Duodenal mucosa (tissue), 2 donors: ENCODE measurements around the gene S100A7.
"Not testable (repeated sequence)": the region's sequence is repeated elsewhere in the genome, so short reads cannot be mapped to it uniquely, and the experiment has no call there.

Source experiments
- H3K27ac ChIP-seq: one replicate; pipeline ENCODE4 v1.7.0; 2013; ENCODE audit warnings: low read depth, low read length
- H3K27me3 ChIP-seq, 2 donors: one replicate each; pipeline ENCODE4 v1.7.0; 2013; ENCODE audit warnings: low read length in 2 of 2, control low read depth in 1 of 2; ENCODE audit not compliant: insufficient read depth in 2 of 2, control insufficient read depth in 1 of 2
- H3K36me3 ChIP-seq, 2 donors: one replicate each; pipeline ENCODE4 v1.7.0; 2013; ENCODE audit warnings: low read length in 2 of 2, control low read depth in 1 of 2; ENCODE audit not compliant: insufficient read depth in 2 of 2, control insufficient read depth in 1 of 2
- H3K4me1 ChIP-seq, 2 donors: one replicate each; pipeline ENCODE4 v1.7.0; 2013; ENCODE audit warnings: low read length in 2 of 2, control low read depth in 1 of 2; ENCODE audit not compliant: insufficient read depth in 2 of 2, control insufficient read depth in 1 of 2
- H3K4me3 ChIP-seq, 2 donors: one replicate each; pipeline ENCODE4 v1.7.0; 2013; ENCODE audit warnings: low read length in 2 of 2, low read depth in 1 of 2
- H3K9ac ChIP-seq, 2 donors: one replicate each; pipeline ENCODE4 v1.7.0; 2013; ENCODE audit warnings: low read length in 2 of 2, low read depth in 1 of 2
- H3K9me3 ChIP-seq, 2 donors: one replicate each; pipeline ENCODE4 v1.7.0; 2013; ENCODE audit warnings: low read length in 2 of 2, control low read depth in 1 of 2; ENCODE audit not compliant: control insufficient read depth in 1 of 2

S100A7 gene

GRCh38 chr1:153420306-153420705, 40.1 kb downstream of the S100A7 start:
- H3K4me3 ChIP-seq = no peak overlapping the region
- H3K9me3 ChIP-seq = no peaks in the 10 kb centered on the region
- no peak overlapping the region for H3K27ac ChIP-seq
- H3K36me3 ChIP-seq = no peaks in the 10 kb centered on the region
- H3K9ac ChIP-seq = no peak overlapping the region
- H3K27me3 ChIP-seq = no peaks in the 10 kb centered on the region
- H3K4me1 ChIP-seq = no peaks in the 10 kb centered on the region

GRCh38 chr1:153419436-153419793, 41.0 kb downstream of the S100A7 start:
- H3K4me1 ChIP-seq, H3K27me3 ChIP-seq, H3K9ac ChIP-seq, H3K27ac ChIP-seq, H3K4me3 ChIP-seq, H3K36me3 ChIP-seq, H3K9me3 ChIP-seq: not testable (repeated sequence)

- not testable (repeated sequence) for H3K36me3 ChIP-seq, H3K4me1 ChIP-seq, H3K27me3 ChIP-seq, H3K9ac ChIP-seq, H3K4me3 ChIP-seq, H3K9me3 ChIP-seq, H3K27ac ChIP-seq
Observed at GRCh38 chr1:153418758-153419435, 41.6 kb downstream of the S100A7 start.

DNA sequence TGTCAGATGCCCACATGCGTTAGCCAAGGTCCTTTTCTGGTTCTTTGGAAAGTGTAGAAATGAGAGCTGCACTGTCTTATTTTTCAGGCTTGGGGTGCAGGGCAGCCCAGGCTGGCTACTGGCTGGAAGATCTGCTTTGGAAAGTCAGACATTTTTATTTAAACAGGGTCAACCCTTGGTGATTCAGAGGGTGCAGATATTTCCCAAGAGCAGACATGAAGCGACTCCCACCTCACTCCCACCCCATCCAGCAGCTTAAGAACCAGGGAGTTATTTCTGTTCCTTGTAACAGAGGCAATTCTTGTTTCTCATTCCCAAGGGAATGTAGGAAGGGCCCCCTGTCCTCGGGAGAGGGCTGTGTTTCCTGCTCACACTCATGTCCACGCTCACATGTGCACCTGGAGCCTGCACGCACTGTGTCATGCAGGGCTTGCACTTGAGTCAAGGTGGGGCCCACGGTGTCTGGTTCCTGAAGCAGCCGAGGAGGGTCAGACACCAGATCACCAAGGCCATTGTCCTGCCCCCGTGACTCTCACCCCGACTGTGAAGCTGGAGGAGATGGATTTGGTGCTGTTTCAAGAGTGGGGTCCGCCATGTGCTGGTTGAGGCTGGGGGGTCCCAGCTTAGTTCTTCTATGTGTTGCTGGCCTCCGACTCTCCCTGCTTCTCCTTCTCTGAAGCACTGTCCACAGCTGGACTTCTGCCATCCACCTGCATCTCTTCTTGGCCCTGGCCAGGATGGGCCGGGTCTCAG, 43.1 kb downstream of the S100A7 start:
- Histone ChIP-seq H3K27ac (no peak overlapping the region), H3K9ac (no peak overlapping the region), H3K4me1 (no peaks in the 10 kb centered on the region), H3K4me3 (no peak overlapping the region), H3K36me3 (no peaks in the 10 kb centered on the region), H3K9me3 (no peaks in the 10 kb centered on the region), H3K27me3 (no peaks in the 10 kb centered on the region)

DNA sequence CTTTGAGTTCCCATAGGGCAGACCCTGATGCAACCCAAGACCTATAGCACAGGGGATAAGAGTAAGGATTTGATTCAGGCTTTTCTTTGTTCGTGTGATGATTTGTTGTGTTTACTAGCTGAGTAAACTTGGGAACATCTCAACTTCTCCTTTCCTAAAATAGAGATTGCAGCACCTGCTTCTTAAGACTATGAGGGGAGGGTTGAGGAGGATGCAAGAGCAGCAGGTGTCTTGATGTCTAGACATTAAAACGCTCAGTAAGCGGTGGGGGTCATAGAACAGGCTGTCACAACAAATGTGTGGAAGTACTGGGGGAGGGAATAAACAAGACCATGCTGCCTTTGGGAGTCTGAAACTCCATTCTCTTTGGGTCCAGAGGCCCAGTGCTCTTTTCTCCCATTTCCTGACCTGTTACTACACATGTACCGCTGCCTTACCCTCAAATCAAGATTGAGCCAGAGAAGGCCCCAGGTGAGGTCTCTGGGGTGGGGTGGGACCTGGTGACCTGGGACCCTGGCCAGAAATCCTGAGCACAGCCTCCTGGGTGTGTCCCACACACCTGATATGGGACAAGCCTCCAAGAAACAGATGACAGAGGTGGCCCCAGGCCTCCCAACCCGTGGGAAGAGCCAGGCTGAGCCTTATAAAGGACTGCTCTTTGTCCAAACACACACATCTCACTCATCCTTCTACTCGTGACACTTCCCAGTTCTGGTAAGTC, 44.4 kb downstream of the S100A7 start, which contains the start of gene S100A7A:
S100A7A (plus strand) TSS at position 671 of the 721 bp plus-strand sequence. CDS start 1,563 bp downstream, outside the sequence.
- Histone ChIP-seq H3K9me3 (no peaks in the 10 kb centered on the region), H3K4me1 (no peaks in the 10 kb centered on the region), H3K27ac (no peak within 1 kb of the TSS), H3K36me3 (no peaks in the 10 kb centered on the region), H3K9ac (no peak within 1 kb of the TSS), H3K27me3 (no peaks in the 10 kb centered on the region), H3K4me3 (no peak within 1 kb of the TSS)

DNA sequence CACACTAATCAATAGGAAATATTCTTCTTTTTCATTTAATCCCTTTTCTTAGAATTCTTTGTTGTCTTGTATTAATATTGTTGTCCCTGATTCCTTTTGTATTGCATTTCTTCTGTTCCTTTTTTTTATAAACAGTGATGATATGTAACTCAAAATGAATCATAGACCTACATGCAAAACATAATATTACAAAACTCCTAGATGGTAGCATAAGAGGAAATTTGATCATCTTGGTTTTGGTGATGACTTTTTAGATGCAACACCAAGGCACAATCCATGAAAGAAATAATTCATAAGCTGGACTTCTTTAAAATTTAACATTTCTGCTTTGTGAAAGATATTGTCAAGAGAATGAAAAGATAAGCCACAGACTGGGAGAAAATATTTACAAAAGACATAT, 46.5 kb downstream of the S100A7 start:
- H3K36me3 ChIP-seq, H3K4me3 ChIP-seq, H3K27ac ChIP-seq, H3K9ac ChIP-seq, H3K27me3 ChIP-seq, H3K4me1 ChIP-seq, H3K9me3 ChIP-seq: not testable (repeated sequence)
